Chondrocyte (in vitro differentiated cells): ENCODE measurements around the gene NAPA. TPM values are rescaled to one million over a fixed set of nuclear protein-coding genes. Genes with fewer than 3 reads are reported as not detected.

Experiments used
- DNase-seq: peaks from one replicate; pipeline ENCODE4 v3.0.0; 2021; ENCODE audit warnings: mixed read lengths, low spot score
- H3K27ac Mint-ChIP-seq: one replicate; pipeline ENCODE4 v1.8.0; 2021; ENCODE audit warnings: mild to moderate bottlenecking, moderate library complexity, mixed read lengths; ENCODE audit not compliant: unreplicated experiment
- H3K27me3 Mint-ChIP-seq: 2 replicates; pipeline ENCODE4 v1.8.0; 2021; ENCODE audit warnings: low read depth, mixed read lengths
- H3K36me3 Mint-ChIP-seq: 2 replicates; pipeline ENCODE4 v1.8.0; 2021; ENCODE audit warnings: low read depth, mixed read lengths
- H3K4me1 Mint-ChIP-seq: 2 replicates; pipeline ENCODE4 v1.8.0; 2021; ENCODE audit warnings: low read depth, mild to moderate bottlenecking, mixed read lengths
- H3K4me3 Mint-ChIP-seq: one replicate; pipeline ENCODE4 v1.8.0; 2021; ENCODE audit warnings: mild to moderate bottlenecking, moderate library complexity, mixed read lengths; ENCODE audit not compliant: unreplicated experiment
- H3K9me3 Mint-ChIP-seq: 2 replicates; pipeline ENCODE4 v1.8.0; 2021; ENCODE audit warnings: low read depth, mixed read lengths
- total RNA-seq: library from RNA; stranded (reverse); gene quantifications from 3 replicates; pipeline ENCODE4 v1.2.1, GENCODE V29; 2021
- TF ChIP-seq, protein P1 (sequence below): fragments of 200-600 bp; sonication (generic); IDR thresholded peaks from 2 replicates; pipeline ENCODE4 v1.5.0; 2021; ENCODE audit warnings: antibody characterized with exemption, mild to moderate bottlenecking, moderate library complexity

The NAPA gene
- total RNA-seq, 1 donor from 2014 or later, result 88.8 TPM

DNA sequence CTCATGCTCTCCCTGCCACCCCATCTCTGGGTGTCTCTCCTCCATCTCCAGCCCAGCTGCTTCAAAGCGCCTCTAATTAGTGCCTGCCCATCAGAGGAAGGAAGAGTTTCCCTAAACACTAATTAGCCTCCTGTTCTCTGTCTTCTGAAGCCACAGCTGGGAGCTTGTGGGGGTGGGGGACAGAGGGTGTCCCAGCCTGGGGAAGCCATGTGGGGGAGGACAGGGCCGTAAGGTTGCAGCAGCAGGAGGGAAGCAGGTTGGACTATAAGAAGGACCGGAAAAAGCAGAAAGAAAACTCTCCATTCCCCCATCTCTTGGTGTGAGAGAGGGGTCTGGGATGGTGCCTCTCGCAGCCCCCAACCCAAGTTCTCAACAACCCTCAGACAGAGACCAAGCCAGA lies 69.3 kb downstream of the NAPA start:
- no peaks in the 10 kb centered on the region for H3K9me3 Mint-ChIP-seq
- TF ChIP-seq, protein P1, sequence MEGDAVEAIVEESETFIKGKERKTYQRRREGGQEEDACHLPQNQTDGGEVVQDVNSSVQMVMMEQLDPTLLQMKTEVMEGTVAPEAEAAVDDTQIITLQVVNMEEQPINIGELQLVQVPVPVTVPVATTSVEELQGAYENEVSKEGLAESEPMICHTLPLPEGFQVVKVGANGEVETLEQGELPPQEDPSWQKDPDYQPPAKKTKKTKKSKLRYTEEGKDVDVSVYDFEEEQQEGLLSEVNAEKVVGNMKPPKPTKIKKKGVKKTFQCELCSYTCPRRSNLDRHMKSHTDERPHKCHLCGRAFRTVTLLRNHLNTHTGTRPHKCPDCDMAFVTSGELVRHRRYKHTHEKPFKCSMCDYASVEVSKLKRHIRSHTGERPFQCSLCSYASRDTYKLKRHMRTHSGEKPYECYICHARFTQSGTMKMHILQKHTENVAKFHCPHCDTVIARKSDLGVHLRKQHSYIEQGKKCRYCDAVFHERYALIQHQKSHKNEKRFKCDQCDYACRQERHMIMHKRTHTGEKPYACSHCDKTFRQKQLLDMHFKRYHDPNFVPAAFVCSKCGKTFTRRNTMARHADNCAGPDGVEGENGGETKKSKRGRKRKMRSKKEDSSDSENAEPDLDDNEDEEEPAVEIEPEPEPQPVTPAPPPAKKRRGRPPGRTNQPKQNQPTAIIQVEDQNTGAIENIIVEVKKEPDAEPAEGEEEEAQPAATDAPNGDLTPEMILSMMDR, result no peak
- H3K27ac Mint-ChIP-seq, result no peak overlapping the region
- H3K4me3 Mint-ChIP-seq, result no peak overlapping the region
- peaks cover 6% of the 10 kb centered on the region for H3K36me3 Mint-ChIP-seq
- H3K4me1 Mint-ChIP-seq, result peaks cover 16% of the 10 kb centered on the region
- H3K27me3 Mint-ChIP-seq, result peaks cover 74% of the 10 kb centered on the region
- DNase-seq, result no peak

DNA sequence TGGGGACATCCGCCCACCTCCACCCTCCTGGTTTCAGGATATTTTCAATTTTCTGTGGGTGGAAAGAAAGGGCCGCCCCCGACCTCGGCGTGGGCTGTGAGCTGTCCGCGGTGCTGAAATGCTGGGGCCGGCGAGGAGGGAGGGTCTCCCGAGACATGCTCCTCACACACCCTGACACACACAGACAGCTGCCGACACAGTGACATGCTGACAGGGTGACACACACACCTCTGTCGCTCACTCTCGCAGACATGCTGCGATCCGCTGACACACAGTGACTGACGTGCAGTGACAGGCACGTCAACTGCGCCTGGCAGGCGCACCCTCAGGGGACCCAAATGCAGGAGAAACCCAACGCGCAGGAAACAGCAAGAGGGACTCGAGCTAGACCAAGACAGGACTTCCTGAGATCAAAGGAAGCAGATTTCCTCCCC lies 70.5 kb downstream of the NAPA start:
- no peaks in the 10 kb centered on the region for H3K9me3 Mint-ChIP-seq
- no peak for DNase-seq
- H3K4me3 Mint-ChIP-seq, result no peak overlapping the region
- no peak overlapping the region for H3K27ac Mint-ChIP-seq
- H3K27me3 Mint-ChIP-seq, result peaks cover 70% of the 10 kb centered on the region
- H3K4me1 Mint-ChIP-seq, result peaks cover 16% of the 10 kb centered on the region
- TF ChIP-seq, protein P1, result no peak
- peaks cover 6% of the 10 kb centered on the region for H3K36me3 Mint-ChIP-seq

DNA sequence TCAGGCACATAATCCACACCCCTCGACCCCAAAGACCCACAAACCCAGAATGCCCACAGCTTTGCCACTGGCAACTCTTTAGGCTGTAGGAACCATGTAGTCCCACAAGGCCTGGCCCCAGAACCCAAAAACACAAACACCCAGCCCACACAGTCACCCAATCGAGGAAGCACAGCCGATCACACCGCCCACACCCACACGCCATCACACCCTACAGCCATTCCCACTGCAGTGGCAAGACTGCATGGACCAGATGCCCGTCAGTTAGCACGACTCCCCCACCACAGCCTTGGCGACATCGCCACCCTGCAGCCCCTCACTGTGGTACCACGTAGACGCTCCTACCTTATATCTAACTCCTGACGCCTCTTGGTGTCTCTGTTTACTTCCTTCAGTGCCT lies 71.5 kb downstream of the NAPA start:
- Mint-ChIP-seq H3K27ac (no peak overlapping the region), H3K9me3 (no peaks in the 10 kb centered on the region), H3K27me3 (peaks cover 65% of the 10 kb centered on the region), H3K4me1 (peaks cover 16% of the 10 kb centered on the region), H3K4me3 (no peak overlapping the region), H3K36me3 (peaks cover 6% of the 10 kb centered on the region)
- TF ChIP-seq, protein P1, result no peak
- DNase-seq, result no peak

DNA sequence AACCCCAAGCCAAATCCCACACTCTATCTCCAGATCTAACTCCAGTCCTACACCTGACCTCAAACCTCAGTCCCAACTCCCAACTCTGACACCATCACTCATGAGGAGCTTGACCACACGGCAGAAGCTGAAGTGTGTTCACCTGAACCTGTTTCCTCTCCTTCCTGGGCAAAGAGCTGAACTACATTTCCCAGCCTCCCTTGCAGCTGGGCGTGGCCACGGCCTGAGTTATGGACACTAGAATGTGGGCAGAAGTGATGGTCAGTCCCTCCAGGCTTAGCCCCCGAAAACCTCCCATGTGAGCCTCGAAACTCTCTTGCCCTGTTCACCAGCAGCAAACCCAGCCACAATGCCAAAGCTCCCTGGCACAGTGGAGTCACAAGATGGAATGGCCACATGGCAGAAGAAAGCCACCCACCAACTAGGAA lies 76.1 kb downstream of the NAPA start:
- H3K36me3 Mint-ChIP-seq, result peaks cover 2% of the 10 kb centered on the region
- peaks cover 34% of the 10 kb centered on the region for H3K27me3 Mint-ChIP-seq
- no peak overlapping the region for H3K27ac Mint-ChIP-seq
- no peak for DNase-seq
- H3K9me3 Mint-ChIP-seq, result no peaks in the 10 kb centered on the region
- no peak overlapping the region for H3K4me3 Mint-ChIP-seq
- TF ChIP-seq, protein P1, result no peak
- peaks cover 3% of the 10 kb centered on the region for H3K4me1 Mint-ChIP-seq

Other genes starting within 250 kb of the NAPA start
- 25.6 to 31.1 TPM (median 28.8 TPM) in 3 replicates for gene INAFM1, start 240.2 kb downstream of the NAPA start, total RNA-seq
- 2.9 to 4.3 TPM (median 3.7 TPM) in 3 replicates for gene C5AR1, start 205.2 kb downstream of the NAPA start, total RNA-seq
- gene C5AR2, start 182.9 kb downstream of the NAPA start, total RNA-seq, result 0.07 to 0.34 TPM in 2 of 3 replicates, not detected in the other
- 13.5 to 15.6 TPM (median 15.2 TPM) in 3 replicates for gene DHX34, start 165.7 kb downstream of the NAPA start, total RNA-seq
- 79.5 to 83.4 TPM (median 82.2 TPM) in 3 replicates for gene MEIS3, start 95.5 kb downstream of the NAPA start, total RNA-seq
- gene SLC8A2, start 43.2 kb downstream of the NAPA start, total RNA-seq, result 0.27 to 0.42 TPM (median 0.31 TPM) in 3 replicates
- 9.1 to 12.0 TPM (median 9.7 TPM) in 3 replicates for gene KPTN, start 30.8 kb downstream of the NAPA start, total RNA-seq
- not detected in 3 replicates for gene ZNF541, start 58.1 kb upstream of the NAPA start, total RNA-seq
- gene BICRA, start 94.1 kb upstream of the NAPA start, total RNA-seq, result 13.2 to 14.4 TPM (median 13.4 TPM) in 3 replicates
- 304 to 497 TPM (median 493 TPM) in 3 replicates for gene EHD2, start 198.4 kb upstream of the NAPA start, total RNA-seq
- 91.7 to 122 TPM (median 108 TPM) in 3 replicates for gene NOP53, start 230.5 kb upstream of the NAPA start, total RNA-seq